ENCODE results near the gene LRP5. TPM values are rescaled to one million over a fixed set of nuclear protein-coding genes. Genes with fewer than 3 reads are reported as not detected.

The LRP5 gene
- total RNA-seq, 1 experiment from 2014 or later = 55.2 TPM

DNA sequence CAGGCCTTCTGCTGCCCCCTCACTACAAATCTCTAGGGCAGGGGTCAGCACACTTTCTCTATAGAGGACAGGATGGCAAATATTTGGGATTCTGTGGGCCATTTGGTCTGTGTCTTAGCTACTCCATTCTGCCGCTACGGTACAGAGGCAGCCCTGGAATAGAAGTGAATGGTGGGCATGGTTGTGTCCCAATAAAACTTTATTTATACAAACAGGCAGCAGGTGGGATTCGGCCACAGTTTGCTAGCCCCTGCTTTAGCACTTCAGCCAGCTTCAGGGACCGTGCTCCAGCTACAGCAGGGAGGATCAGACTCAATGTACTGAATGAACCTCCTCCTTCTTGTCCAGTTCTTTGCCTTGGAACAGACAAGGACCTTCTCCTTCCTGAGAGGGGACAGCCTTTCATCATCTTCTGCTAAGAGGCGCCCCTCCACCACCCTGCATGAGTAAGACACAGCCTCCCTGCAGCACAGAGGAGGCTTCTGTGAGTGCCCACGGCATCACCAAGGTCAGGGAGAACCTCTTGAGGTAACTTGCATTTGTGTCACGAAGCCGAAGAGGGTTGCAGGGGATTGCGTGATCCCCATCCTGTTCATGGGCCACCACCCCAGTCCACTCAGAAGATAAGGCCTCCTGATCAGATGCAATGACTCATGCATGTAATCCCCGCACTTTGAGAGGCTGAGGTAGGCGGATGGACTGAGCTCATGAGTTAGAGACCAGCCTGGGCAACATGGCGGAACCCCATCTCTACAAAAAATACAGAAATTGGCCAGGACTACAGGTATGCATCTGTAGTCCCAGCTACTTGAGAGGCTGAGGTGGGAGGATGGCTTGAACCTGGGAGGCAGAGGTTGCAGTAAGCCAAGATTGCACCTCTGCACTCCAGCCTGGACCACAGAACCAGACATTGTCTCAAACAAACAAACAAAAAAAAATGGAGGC lies 45.2 kb upstream of the LRP5 start (continued):
- TF ChIP-seq, protein P1, sequence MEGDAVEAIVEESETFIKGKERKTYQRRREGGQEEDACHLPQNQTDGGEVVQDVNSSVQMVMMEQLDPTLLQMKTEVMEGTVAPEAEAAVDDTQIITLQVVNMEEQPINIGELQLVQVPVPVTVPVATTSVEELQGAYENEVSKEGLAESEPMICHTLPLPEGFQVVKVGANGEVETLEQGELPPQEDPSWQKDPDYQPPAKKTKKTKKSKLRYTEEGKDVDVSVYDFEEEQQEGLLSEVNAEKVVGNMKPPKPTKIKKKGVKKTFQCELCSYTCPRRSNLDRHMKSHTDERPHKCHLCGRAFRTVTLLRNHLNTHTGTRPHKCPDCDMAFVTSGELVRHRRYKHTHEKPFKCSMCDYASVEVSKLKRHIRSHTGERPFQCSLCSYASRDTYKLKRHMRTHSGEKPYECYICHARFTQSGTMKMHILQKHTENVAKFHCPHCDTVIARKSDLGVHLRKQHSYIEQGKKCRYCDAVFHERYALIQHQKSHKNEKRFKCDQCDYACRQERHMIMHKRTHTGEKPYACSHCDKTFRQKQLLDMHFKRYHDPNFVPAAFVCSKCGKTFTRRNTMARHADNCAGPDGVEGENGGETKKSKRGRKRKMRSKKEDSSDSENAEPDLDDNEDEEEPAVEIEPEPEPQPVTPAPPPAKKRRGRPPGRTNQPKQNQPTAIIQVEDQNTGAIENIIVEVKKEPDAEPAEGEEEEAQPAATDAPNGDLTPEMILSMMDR (IDR thresholded peaks at IDR 0.05 in 2 of 3, conservative IDR thresholded peaks at IDR 0.05 in 1 of 3; ENCODE audit: borderline replicate concordance in 1 of 3, insufficient read depth in 1 of 3, low read depth in 2 of 3, low read length in 2 of 3) = no peak
- TF ChIP-seq EZH2 (IDR thresholded peaks at IDR 0.05) (no peak), EZH2phosphoT487 (IDR thresholded peaks at IDR 0.05; ENCODE audit: borderline replicate concordance) (no peak), ZNF274 (IDR thresholded peaks at IDR 0.05; ENCODE audit: low read depth, low read length) (no peak)
- TF ChIP-seq, protein P2, sequence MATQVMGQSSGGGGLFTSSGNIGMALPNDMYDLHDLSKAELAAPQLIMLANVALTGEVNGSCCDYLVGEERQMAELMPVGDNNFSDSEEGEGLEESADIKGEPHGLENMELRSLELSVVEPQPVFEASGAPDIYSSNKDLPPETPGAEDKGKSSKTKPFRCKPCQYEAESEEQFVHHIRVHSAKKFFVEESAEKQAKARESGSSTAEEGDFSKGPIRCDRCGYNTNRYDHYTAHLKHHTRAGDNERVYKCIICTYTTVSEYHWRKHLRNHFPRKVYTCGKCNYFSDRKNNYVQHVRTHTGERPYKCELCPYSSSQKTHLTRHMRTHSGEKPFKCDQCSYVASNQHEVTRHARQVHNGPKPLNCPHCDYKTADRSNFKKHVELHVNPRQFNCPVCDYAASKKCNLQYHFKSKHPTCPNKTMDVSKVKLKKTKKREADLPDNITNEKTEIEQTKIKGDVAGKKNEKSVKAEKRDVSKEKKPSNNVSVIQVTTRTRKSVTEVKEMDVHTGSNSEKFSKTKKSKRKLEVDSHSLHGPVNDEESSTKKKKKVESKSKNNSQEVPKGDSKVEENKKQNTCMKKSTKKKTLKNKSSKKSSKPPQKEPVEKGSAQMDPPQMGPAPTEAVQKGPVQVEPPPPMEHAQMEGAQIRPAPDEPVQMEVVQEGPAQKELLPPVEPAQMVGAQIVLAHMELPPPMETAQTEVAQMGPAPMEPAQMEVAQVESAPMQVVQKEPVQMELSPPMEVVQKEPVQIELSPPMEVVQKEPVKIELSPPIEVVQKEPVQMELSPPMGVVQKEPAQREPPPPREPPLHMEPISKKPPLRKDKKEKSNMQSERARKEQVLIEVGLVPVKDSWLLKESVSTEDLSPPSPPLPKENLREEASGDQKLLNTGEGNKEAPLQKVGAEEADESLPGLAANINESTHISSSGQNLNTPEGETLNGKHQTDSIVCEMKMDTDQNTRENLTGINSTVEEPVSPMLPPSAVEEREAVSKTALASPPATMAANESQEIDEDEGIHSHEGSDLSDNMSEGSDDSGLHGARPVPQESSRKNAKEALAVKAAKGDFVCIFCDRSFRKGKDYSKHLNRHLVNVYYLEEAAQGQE (IDR thresholded peaks at IDR 0.05; ENCODE audit: low read depth) = no peak

DNA sequence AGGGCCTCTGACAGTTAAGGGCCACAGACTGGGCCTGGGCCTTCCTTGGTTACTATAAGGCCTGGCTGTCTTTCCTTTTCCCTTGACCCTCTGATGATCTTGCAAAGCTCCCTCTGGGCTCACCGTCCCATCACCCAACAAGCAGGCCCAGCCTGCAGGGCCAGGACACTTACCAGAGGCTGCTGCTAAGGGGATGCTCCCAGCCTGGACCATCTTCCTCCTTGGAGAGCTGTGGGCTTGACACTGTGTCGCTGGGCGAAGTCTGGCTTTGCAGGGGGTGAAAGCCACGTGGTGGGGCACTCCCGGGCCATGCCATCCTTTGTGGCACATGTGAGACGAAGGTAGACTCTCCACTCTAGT lies 44.5 kb upstream of the LRP5 start:
- peaks cover 49% of the 10 kb centered on the region for H3K79me2 ChIP-seq (ENCODE audit: insufficient read depth, low read length)

More for the DNA sequence above, 44.5 kb upstream of the LRP5 start:
- no peak overlapping the region for H3K9ac ChIP-seq (ENCODE audit: low read length)
- ATAC-seq (no peak), DNase-seq (ENCODE audit: low read depth, low spot score) (no peak)
- no peak overlapping the region for H3K4me3 ChIP-seq (replicated peaks in 1 of 2; ENCODE audit: low read depth in 1 of 2, low read length in 2 of 2)
- ChIA-PET RAD21 (ENCODE audit: low non-redundant PET in 1 of 2, low total read pairs in 2 of 2, uncharacterized antibody in 2 of 2, unreplicated experiment in 2 of 2) (no interaction called here), POLR2A (no interaction called here), CTCF (no interaction called here)
- no TSS peak for BruUV-seq (replicated peaks)
- intact Hi-C loops (cut with micrococcal nuclease) = no loop called here
- no peak overlapping the region for H3K4me2 ChIP-seq (ENCODE audit: low read length)
- H3K36me3 ChIP-seq (ENCODE audit: control insufficient read depth in 1 of 2, insufficient read depth in 2 of 2, low read length in 2 of 2) = peaks cover 23 to 40% of the 10 kb centered on the region in 2 experiments
- no peaks in the 10 kb centered on the region for H3K9me2 ChIP-seq (ENCODE audit: insufficient read depth)
- no peaks in the 10 kb centered on the region for H3K27me3 ChIP-seq (ENCODE audit: insufficient read depth, low read length)
- no peaks in the 10 kb centered on the region for H3K9me3 ChIP-seq (ENCODE audit: control insufficient read depth in 1 of 2, insufficient read depth in 1 of 2, low read depth in 1 of 2, low read length in 2 of 2)
- no peaks in the 10 kb centered on the region for H4K20me1 ChIP-seq (ENCODE audit: insufficient read depth)
- no peak overlapping the region for H3K27ac ChIP-seq (ENCODE audit: low read depth, low read length)
- TF ChIP-seq YY1 (IDR thresholded peaks at IDR 0.05; ENCODE audit: extremely low read depth, insufficient replicate concordance, low read depth, low read length) = no peak
- TF ChIP-seq RAD21 (IDR thresholded peaks at IDR 0.05; ENCODE audit: low read depth) = no peak
- no peak overlapping the region for H2AFZ ChIP-seq (ENCODE audit: low read depth, low read length, poor library complexity, severe bottlenecking)
- H3K4me1 ChIP-seq (ENCODE audit: control insufficient read depth in 1 of 2, insufficient read depth in 2 of 2, low read length in 2 of 2) = peaks cover 8 to 19% of the 10 kb centered on the region in 2 experiments

Measured in HCT116 (cell line).